OCI-LY7 (cell line): ENCODE data around the gene ARFGAP1. TPM values are rescaled to one million over a fixed set of nuclear protein-coding genes. Genes with fewer than 3 reads are reported as not detected.
A peak's percentile ranks its signal among the peaks of the same experiment; 100 is the strongest.

Source experiments
- BruUV-seq: library from RNA; stranded (reverse); fragments of 400-500 nt; replicated peaks from 2 replicates; lab custom pipeline; 2021; lab: Mats Ljungman, UMichigan
- CTCF ChIA-PET: fragments of 300-600 bp; sonication (Branson Sonifier 250); formaldehyde crosslinking; loops from one replicate; lab custom pipeline; 2022; ENCODE audit warnings: antibody characterized with exemption; ENCODE audit not compliant: unreplicated experiment; lab: Charles Lee
- POLR2A ChIA-PET: fragments of 300-600 bp; sonication (Branson Sonifier 250); formaldehyde crosslinking; loops from one replicate; lab custom pipeline; 2022; ENCODE audit warnings: antibody characterized with exemption; lab: Charles Lee
- DNase-seq: peaks from one replicate; pipeline ENCODE4 v3.0.0-alpha.2; 2015; ENCODE audit warnings: low spot score
- H2AFZ ChIP-seq: fragments of 200-600 bp; sonication (generic), shearing (Covaris generic); 2 replicates; pipeline ENCODE4 v1.6.1; 2014; ENCODE audit warnings: mild to moderate bottlenecking, antibody characterized with exemption, low read length, moderate library complexity
- H3K27ac ChIP-seq: fragments of 200-600 bp; sonication (generic); 2 replicates; pipeline ENCODE4 v1.5.1; 2014; ENCODE audit warnings: mixed run types, low read depth, mild to moderate bottlenecking, moderate library complexity, low read length, inconsistent platforms; ENCODE audit not compliant: poor library complexity, severe bottlenecking
- H3K36me3 ChIP-seq: fragments of 200-600 bp; sonication (generic); 2 replicates; pipeline ENCODE4 v1.6.1; 2014; ENCODE audit warnings: mild to moderate bottlenecking, antibody characterized with exemption, low read length, moderate library complexity, mixed read lengths; ENCODE audit not compliant: insufficient read depth
- H3K4me1 ChIP-seq: fragments of 200-600 bp; sonication (generic); 2 replicates; pipeline ENCODE4 v1.5.1; 2014; ENCODE audit warnings: mild to moderate bottlenecking, low read length; ENCODE audit not compliant: insufficient read depth, poor library complexity, severe bottlenecking
- H3K4me2 ChIP-seq: fragments of 200-600 bp; sonication (generic); 2 replicates; pipeline ENCODE4 v1.6.1; 2014; ENCODE audit warnings: mild to moderate bottlenecking, low read length
- H3K4me3 ChIP-seq: fragments of 200-600 bp; sonication (generic); 2 replicates; pipeline ENCODE4 v1.5.1; 2014; ENCODE audit warnings: mild to moderate bottlenecking, low read depth, low read length; ENCODE audit not compliant: poor library complexity, severe bottlenecking
- H3K79me2 ChIP-seq: fragments of 200-600 bp; sonication (generic); 2 replicates; pipeline ENCODE4 v1.6.1; 2016; ENCODE audit warnings: low read depth, mild to moderate bottlenecking, low read length, moderate library complexity, mixed read lengths; ENCODE audit not compliant: insufficient read depth
- H3K9me2 ChIP-seq: fragments of 200-600 bp; sonication (generic); 2 replicates; pipeline ENCODE4 v1.6.1; 2016; ENCODE audit warnings: mild to moderate bottlenecking, low read length, mixed read lengths; ENCODE audit not compliant: insufficient read depth
- H3K9me3 ChIP-seq: fragments of 200-600 bp; sonication (generic); 2 replicates; pipeline ENCODE4 v1.6.1; 2014; ENCODE audit warnings: mild to moderate bottlenecking, mixed run types, low read length, mixed read lengths
- H4K20me1 ChIP-seq: fragments of 200-600 bp; sonication (generic); 2 replicates; pipeline ENCODE4 v1.6.1; 2014; ENCODE audit warnings: mild to moderate bottlenecking, antibody characterized with exemption, low read length, moderate library complexity, mixed read lengths; ENCODE audit not compliant: insufficient read depth
- CTCF ChIP-seq: fragments of 200-600 bp; sonication (generic); conservative IDR thresholded peaks from 2 replicates; pipeline ENCODE4 v1.5.1; 2014; ENCODE audit warnings: mild to moderate bottlenecking, antibody characterized with exemption, low read length, moderate library complexity, mixed read lengths
- EZH2phosphoT487 ChIP-seq: fragments of 200-600 bp; sonication (generic); IDR thresholded peaks from 2 replicates; pipeline ENCODE4 v1.6.1; 2018; ENCODE audit warnings: low read depth, borderline replicate concordance, mild to moderate bottlenecking, mixed run types, antibody characterized with exemption, low read length, moderate library complexity, mixed read lengths
- intact Hi-C: fragments of 100-400 bp; cut with micrococcal nuclease; formaldehyde crosslinking; loops from one replicate; pipeline ENCODE4 v1.10.0; 2022; ENCODE audit not compliant: unreplicated experiment
- total RNA-seq, 2 experiments: library from RNA; depleted of rRNA in 1 of 2; stranded (reverse); fragments of >200 nt in 1 of 2; shearing (Covaris generic) in 1 of 2; gene quantifications; 2 replicates each; pipeline ENCODE4 v1.2.3, GENCODE V29; 2014 to 2022

ARFGAP1 gene
- total RNA-seq, 2 experiments from 2014 or later, result 57.9 to 105 TPM

- intact Hi-C loops, result no loop called here
- no peak for DNase-seq
- Histone ChIP-seq H3K27ac (no peak overlapping the region), H3K4me3 (no peak overlapping the region), H3K79me2 (no peaks in the 10 kb centered on the region), H3K36me3 (no peaks in the 10 kb centered on the region), H2AFZ (no peak overlapping the region), H3K4me1 (no peaks in the 10 kb centered on the region), H3K9me2 (no peaks in the 10 kb centered on the region), H3K9me3 (no peaks in the 10 kb centered on the region), H3K4me2 (no peak overlapping the region), H4K20me1 (no peaks in the 10 kb centered on the region)
- ChIA-PET CTCF (no interaction called here), POLR2A (no interaction called here)
- no TSS peak for BruUV-seq
- TF ChIP-seq CTCF, result no peak
- TF ChIP-seq EZH2phosphoT487, result no peak
Observed at GRCh38 chr20:63294536-63294900, 21.9 kb downstream of the ARFGAP1 start.

- no peak overlapping the region for H3K27ac ChIP-seq
- POLR2A ChIA-PET, result no interaction called here
- BruUV-seq, result no TSS peak
Observed at GRCh38 chr20:63295018-63295417, 22.4 kb downstream of the ARFGAP1 start.

GRCh38 chr20:63295422-63295821, 22.8 kb downstream of the ARFGAP1 start:
- CTCF ChIA-PET, result no interaction called here

More at GRCh38 chr20:63295018-63295417, 22.4 kb downstream of the ARFGAP1 start:
- Histone ChIP-seq H3K79me2 (no peaks in the 10 kb centered on the region), H4K20me1 (no peaks in the 10 kb centered on the region), H3K4me2 (no peak overlapping the region), H3K4me3 (no peak overlapping the region), H3K9me2 (no peaks in the 10 kb centered on the region), H3K4me1 (no peaks in the 10 kb centered on the region), H3K9me3 (no peaks in the 10 kb centered on the region), H3K36me3 (no peaks in the 10 kb centered on the region), H2AFZ (no peak overlapping the region)
- CTCF ChIA-PET, result no interaction called here
- TF ChIP-seq EZH2phosphoT487 (no peak), CTCF (no peak)
- DNase-seq, result no peak
- intact Hi-C loops, result no loop called here

More at GRCh38 chr20:63295422-63295821, 22.8 kb downstream of the ARFGAP1 start:
- no peak for DNase-seq
- POLR2A ChIA-PET, result no interaction called here
- H3K4me2 ChIP-seq, result no peak overlapping the region
- BruUV-seq, result no TSS peak
- no peaks in the 10 kb centered on the region for H3K4me1 ChIP-seq
- no peaks in the 10 kb centered on the region for H3K9me3 ChIP-seq
- H2AFZ ChIP-seq, result no peak overlapping the region
- no peaks in the 10 kb centered on the region for H4K20me1 ChIP-seq
- intact Hi-C loops, result no loop called here
- H3K9me2 ChIP-seq, result no peaks in the 10 kb centered on the region
- H3K27ac ChIP-seq, result no peak overlapping the region
- no peak overlapping the region for H3K4me3 ChIP-seq
- H3K79me2 ChIP-seq, result no peaks in the 10 kb centered on the region
- no peaks in the 10 kb centered on the region for H3K36me3 ChIP-seq
- TF ChIP-seq CTCF (peak; percentile 37), EZH2phosphoT487 (no peak)
